DLD1 (cell line): ENCODE data around the gene URM1.

Experiments
- in situ Hi-C: cut with HindIII; loops from 2 replicates; pipeline ENCODE4 v1.10.0; 2017; ENCODE audit warnings: low sequenced_read_pairs

The URM1 gene

DNA sequence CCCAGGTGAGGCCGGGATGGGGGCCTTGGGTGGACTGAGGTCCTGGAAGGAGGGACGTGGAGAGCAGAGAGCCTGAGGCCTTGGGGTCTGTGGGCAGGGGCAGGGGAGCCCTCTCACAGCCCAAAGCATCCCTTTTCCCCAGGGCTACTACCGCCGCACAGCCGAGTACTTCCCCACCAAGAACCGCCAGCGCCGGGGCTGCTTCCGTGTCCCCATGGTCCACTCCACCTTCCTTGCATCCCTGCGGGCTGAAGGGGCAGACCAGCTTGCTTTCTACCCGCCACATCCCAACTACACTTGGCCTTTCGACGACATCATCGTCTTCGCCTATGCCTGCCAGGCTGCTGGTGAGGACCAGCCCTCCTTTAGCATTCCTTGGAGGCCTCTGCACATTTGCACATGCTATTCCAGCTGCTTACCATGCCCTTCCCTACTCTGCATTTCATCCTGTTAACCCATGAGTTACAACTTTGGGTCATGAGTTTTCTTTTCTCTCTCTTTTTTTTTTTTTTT, 53.1 kb downstream of the URM1 start:
- in situ Hi-C loops, result no loop called here

DNA sequence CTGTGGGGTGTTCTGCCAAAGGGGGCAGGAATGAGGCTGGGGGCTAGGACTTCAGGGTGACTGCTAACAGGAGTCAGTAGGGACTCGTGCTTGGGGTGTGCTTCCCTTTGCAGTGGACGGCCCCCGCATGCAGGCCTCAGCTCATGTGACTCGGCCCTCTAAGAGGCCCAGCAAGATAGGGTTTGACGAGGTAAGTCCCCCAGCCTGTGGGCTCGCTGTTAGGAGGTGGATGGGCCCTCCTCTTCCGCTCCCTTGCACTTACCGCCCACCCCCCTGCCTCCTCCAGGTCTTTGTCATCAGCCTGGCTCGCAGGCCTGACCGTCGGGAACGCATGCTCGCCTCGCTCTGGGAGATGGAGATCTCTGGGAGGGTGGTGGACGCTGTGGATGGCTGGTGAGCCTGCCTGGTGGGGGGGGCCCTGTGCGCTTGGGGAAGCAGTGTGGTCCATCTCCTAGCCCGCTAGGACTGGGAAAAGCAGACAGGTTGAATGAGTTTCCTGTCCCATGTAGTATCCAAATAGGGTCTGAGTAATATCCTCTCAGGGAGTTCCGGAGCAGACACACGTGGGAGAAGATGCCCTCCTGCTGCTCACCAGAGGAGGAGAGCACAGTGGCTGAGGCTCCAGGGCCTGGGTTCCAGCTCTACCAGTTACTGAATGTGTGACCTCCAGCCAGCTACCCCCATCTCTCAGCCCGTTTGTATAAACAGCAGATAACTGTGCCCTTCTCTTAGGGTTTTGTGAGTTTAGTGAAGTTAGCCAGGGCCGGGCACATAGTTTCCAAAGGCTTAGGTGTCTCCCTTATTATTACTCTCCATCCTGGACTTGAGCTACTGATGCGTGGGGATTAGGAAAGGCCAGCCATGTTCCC, 57.7 kb downstream of the URM1 start:
- in situ Hi-C loops, result no loop called here

DNA sequence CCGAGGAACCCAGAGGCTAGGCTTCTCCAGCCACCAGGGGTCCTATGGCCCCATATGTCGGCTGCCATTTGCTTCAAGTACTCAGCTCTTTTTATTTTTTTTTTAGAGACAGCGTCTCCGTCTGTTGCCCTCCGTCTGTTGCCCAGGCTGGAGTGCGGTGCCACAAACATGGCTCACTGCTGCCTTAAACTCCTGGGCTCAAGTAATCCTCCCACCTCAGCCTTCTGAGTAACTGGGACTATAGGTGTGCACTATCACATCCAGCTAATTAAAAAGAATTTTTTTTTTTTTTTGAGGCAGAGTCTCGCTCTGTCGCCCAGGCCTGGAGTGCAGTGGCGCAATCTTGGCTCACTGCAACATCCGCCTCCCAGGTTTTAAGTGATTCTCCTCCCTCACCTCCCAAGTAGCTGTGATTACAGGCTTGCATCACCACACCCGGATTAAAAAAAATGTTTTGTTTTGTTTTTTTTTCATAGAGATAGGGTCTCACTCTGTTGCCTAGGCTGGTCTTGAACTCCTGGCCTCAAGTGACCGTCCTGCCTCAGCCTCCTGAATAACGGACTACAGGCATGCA, 58.4 kb downstream of the URM1 start:
- in situ Hi-C loops, result no loop called here

DNA sequence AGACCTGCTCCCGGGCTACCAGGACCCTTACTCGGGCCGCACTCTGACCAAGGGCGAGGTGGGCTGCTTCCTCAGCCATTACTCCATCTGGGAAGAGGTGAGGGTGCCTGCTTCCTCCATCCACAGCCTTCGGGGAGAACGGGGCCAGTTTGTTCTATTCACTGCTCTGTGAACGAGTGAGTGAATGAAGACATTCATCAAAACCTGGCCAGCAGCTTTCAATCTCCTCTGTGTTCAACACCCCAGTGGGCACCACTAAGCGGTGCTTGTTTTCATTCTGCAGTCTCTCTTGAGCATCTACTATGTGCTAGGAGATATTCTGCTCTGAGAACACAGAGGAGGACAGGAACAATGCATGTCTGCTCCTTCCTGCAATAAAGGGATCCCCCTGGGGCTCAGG, 60.0 kb downstream of the URM1 start:
- in situ Hi-C loops, result no loop called here

DNA sequence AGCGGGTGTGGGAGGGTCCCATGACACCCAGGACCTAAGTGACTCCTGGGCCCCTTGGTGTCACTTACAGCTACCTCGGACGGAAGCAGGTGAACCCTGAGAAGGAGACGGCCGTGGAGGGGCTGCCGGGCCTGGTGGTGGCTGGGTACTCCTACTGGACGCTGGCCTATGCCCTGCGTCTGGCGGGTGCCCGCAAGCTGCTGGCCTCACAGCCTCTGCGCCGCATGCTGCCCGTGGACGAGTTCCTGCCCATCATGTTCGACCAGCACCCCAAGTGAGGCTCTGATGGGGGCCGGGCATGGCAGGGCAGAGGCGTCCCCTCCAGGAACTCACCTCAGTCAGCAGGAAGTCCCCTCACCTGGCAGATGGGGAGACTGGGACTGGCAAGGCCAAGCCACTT, 63.2 kb downstream of the URM1 start:
- in situ Hi-C loops, result no loop called here

DNA sequence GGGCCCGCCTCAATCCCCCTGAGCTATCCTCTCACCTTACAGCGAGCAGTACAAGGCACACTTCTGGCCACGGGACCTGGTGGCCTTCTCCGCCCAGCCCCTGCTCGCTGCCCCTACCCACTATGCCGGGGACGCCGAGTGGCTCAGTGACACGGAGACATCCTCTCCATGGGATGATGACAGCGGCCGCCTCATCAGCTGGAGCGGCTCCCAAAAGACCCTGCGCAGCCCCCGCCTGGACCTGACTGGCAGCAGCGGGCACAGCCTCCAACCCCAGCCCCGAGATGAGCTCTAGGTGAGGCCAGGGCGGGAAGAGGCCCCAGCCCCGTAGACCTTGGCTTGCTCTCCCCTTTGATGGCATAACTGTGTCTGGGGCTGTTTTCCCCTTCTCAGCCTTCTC, 64.4 kb downstream of the URM1 start:
- in situ Hi-C loops, result no loop called here

DNA sequence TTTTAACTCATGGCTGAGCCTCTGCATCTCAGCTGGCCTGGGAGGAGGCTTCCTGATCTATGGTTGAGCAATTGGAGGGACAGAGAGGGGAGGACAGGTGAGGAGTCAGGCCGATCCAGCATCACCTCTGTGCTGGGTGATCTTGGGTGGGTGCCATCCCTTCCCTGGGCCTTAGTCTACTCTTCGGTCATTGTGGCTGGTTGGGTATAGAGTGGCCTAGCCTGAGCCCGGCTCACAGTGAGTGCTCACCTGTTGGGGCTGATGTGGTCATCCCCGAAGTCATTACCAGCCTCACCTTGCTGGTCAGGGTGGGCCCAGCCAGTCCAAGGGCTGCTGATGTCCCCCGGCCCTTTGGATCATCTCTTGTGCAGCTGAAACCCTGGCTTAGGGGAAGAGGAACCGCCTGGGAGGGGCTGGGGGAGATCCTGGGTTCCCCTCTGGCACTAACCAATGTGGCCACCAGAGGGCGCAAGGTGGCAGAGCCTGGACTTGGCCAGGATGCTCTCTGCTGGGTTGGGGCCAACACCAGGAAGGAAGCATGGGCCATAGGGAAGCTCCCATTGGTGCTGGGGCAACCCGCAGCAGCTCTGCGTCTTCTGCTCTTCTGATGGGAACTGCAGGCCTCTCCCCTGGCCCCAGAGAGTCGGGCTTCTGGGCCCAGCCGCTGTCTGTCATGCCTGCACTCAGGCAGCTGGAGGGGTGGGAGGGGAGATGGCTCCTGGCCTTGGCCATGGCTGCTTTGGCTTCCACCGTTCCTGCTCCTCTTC, 67.4 kb downstream of the URM1 start:
- in situ Hi-C loops, result no loop called here

DNA sequence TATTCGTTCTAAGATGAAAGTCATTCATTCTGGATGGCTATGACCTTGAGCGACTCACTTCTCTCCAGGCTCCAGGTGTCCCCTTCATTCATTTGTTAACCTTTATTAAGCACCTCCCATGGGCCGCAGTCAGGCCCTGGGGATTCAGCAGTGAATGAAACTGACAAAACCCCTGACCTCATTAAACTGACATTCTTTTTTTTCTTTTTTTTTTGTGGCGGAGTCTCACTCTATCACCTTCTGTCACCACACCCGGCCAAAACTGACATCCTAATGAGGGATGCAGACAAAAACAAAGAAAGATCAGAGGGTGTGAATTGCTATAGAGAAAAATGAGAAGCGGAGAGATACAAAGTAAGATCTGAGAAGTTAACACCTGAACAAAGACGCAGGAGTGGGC, 68.1 kb downstream of the URM1 start:
- in situ Hi-C loops, result no loop called here
